Thyroid gland (tissue), 4 donors: ENCODE data around the gene ATG4C. TPM values are rescaled to one million over a fixed set of nuclear protein-coding genes. Genes with fewer than 3 reads are reported as not detected.
"Not testable (repeated sequence)": the region's sequence is repeated elsewhere in the genome, so short reads cannot be mapped to it uniquely, and the experiment has no call there.

Source experiments
- DNase-seq, 2 donors: peaks; one replicate each; pipeline ENCODE4 v3.0.0-alpha.2; 2019
- H3K27ac ChIP-seq, 3 donors: fragments of 200-600 bp; sonication (generic); 1 replicate in 2 of 3; 2 replicates in 1 of 3; pipeline ENCODE4 v1.5.1; 2016 to 2019; ENCODE audit warnings: mild to moderate bottlenecking in 1 of 3, moderate library complexity in 1 of 3
- H3K27me3 ChIP-seq: fragments of 200-600 bp; sonication (generic); one replicate; pipeline ENCODE4 v1.5.1; 2019
- H3K36me3 ChIP-seq, 2 donors: fragments of 200-600 bp; sonication (generic); one replicate each; pipeline ENCODE4 v1.5.1; 2016 to 2019
- H3K4me1 ChIP-seq, 2 donors: fragments of 200-600 bp; sonication (generic); one replicate each; pipeline ENCODE4 v1.5.1; 2017 to 2019
- H3K4me3 ChIP-seq, 3 donors: fragments of 200-600 bp; sonication (generic); replicated peaks in 1 of 3; 1 replicate in 2 of 3; 2 replicates in 1 of 3; pipeline ENCODE4 v1.5.1; 2016; ENCODE audit warnings: mild to moderate bottlenecking in 1 of 3
- H3K9me3 ChIP-seq: fragments of 200-600 bp; sonication (generic); one replicate; pipeline ENCODE4 v1.5.1; 2017
- POLR2A ChIP-seq, 2 donors: fragments of 450-650 bp; IDR thresholded peaks; one replicate each; pipeline ENCODE4 v1.6.1; 2017; ENCODE audit warnings: antibody characterized with exemption in 2 of 2, mild to moderate bottlenecking in 2 of 2, moderate library complexity in 1 of 2
- WGBS, 2 donors: methylation state at CpG; one replicate each; pipeline ENCODE4 v1.1.5; 2017; 5-methylcytosine and 5-hydroxymethylcytosine counted together
- intact Hi-C: fragments of 100-400 bp; cut with DNase I; formaldehyde crosslinking; loops from one replicate; pipeline ENCODE4 v1.15.1; 2023
- total RNA-seq, 4 donors: library from RNA; depleted of rRNA; stranded (reverse); fragments of >200 nt; gene quantifications; one replicate each; pipeline ENCODE4 v1.2.3, GENCODE V29; 2016
- TF ChIP-seq, protein P1 (sequence below), 6 experiments: fragments of 200-600 bp in 3 of 6; fragments of 450-650 bp in 3 of 6; sonication (generic) in 3 of 6; IDR thresholded peaks; one replicate each; pipeline ENCODE4 v1.5.1; 2016 to 2019; ENCODE audit warnings: antibody characterized with exemption in 6 of 6, mild to moderate bottlenecking in 2 of 6, inconsistent platforms in 1 of 6, moderate library complexity in 1 of 6

ATG4C gene, protein sequence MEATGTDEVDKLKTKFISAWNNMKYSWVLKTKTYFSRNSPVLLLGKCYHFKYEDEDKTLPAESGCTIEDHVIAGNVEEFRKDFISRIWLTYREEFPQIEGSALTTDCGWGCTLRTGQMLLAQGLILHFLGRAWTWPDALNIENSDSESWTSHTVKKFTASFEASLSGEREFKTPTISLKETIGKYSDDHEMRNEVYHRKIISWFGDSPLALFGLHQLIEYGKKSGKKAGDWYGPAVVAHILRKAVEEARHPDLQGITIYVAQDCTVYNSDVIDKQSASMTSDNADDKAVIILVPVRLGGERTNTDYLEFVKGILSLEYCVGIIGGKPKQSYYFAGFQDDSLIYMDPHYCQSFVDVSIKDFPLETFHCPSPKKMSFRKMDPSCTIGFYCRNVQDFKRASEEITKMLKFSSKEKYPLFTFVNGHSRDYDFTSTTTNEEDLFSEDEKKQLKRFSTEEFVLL
- 10 to 100 TPM; 16.3 to 23.4 (median 19.9) TPM for total RNA-seq

DNA sequence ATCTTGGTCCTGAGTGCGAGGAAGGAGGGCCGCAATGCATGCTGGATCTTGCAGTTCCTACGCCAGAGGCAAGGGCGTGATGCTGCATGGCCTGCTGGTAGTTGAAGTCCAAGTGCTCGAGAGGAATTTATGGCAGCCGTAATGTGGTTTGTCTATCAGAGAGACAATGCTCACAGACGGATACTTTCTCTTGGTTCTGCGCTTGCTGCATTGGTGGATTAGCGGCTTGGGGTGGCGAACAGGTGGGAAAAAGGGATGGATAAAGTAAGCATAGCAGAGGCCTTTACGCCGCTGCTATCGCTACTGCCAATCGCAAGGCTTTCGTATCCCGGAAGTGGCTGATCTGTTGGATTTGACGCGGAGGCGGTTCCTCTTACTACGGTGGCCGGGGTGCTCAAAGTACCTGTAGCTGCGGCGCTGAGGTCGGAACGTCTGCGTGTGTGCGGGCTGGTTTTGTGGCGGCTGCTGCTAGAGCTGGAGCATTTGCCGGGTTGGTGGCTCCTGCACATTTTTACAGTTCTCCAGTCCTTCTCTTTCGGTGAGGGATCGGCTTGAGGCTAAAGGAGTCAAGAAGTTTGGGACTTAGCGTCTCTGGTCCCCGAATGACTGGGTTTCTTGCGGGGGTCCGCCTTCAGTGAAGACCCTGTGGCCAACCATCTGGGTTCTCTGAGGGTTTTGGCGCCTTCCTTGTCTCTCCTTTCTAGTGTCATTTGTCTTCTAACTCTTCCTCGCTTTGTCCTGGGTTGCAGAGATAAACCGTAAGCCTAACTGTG, at the start of gene ATG4C:
Gene ATG4C, plus strand, starts transcription at position 397 of the 773 bp plus-strand sequence. CDS start 19,655 bp downstream, outside the sequence.
- 1% methylated on average over 37 to 38 of the region's 38 CpGs for WGBS, 2 donors
- H3K27me3 ChIP-seq: no peaks in the 10 kb centered on the region
- intact Hi-C loops: no loop called here
- H3K4me3 ChIP-seq: peak within 1 kb of the TSS; percentile 27 to 87 (median 65)
- no peaks in the 10 kb centered on the region for H3K9me3 ChIP-seq
- H3K36me3 ChIP-seq: no peaks in the 10 kb centered on the region
- peak; percentile 97 for DNase-seq
- peak in 1 of 2 donors; percentile 74 for TF ChIP-seq POLR2A (IDR thresholded peaks at IDR 0.05)
- TF ChIP-seq, protein P1, sequence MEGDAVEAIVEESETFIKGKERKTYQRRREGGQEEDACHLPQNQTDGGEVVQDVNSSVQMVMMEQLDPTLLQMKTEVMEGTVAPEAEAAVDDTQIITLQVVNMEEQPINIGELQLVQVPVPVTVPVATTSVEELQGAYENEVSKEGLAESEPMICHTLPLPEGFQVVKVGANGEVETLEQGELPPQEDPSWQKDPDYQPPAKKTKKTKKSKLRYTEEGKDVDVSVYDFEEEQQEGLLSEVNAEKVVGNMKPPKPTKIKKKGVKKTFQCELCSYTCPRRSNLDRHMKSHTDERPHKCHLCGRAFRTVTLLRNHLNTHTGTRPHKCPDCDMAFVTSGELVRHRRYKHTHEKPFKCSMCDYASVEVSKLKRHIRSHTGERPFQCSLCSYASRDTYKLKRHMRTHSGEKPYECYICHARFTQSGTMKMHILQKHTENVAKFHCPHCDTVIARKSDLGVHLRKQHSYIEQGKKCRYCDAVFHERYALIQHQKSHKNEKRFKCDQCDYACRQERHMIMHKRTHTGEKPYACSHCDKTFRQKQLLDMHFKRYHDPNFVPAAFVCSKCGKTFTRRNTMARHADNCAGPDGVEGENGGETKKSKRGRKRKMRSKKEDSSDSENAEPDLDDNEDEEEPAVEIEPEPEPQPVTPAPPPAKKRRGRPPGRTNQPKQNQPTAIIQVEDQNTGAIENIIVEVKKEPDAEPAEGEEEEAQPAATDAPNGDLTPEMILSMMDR (IDR thresholded peaks at IDR 0.05): peak in 2 of 6 experiments; percentile 15 to 41
- peak within 1 kb of the TSS; percentile 93 to 97 (median 95) for H3K27ac ChIP-seq
- H3K4me1 ChIP-seq: peaks cover 8 to 10% of the 10 kb centered on the region in 2 donors

DNA sequence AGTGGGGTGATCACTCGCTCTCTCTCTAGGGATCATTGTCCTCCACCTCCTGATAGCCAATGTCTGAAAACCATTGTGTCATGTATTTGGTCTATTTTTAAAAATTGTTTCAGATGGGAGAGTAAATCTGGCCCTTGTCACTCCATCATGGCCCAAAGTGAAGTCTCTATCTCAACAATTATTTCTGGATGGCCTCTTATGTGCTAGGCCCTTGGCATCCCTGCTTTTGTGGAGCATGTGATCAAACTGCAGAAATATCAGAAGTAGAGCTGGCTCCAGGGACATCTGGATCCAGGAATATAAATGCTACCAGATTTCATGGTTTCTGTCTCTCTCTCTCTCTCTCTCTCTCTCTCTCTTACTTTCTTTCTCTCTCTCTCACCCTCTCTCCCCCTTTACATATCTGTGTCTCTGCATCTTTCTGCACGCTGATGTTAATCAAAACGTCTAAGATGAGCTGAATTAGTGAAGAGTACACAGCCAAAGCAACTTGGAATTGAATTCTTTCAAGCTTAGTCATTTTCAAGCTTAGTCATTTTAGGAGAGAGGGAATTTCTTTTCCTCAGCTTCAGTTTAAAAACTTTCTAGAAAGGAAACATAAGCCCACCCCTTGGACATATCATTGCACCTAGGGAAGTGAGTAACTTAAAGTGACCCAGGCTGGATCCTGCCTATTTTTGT, 48.3 kb upstream of the ATG4C start:
- 69 to 72% methylated on average over 3 of the region's 3 CpGs for WGBS, 2 donors
- no peaks in the 10 kb centered on the region for H3K36me3 ChIP-seq
- H3K4me3 ChIP-seq: no peak overlapping the region
- peak overlapping the region in 1 of 3 donors; percentile 9 for H3K27ac ChIP-seq
- no peaks in the 10 kb centered on the region for H3K9me3 ChIP-seq
- no peak for DNase-seq
- peaks cover 0 to 5% of the 10 kb centered on the region in 2 donors for H3K4me1 ChIP-seq
- intact Hi-C loops: loop anchor here (10.0 kb wide), 1 partner anchor 201 kb away; no protein-coding TSS in a partner anchor
- no peak for TF ChIP-seq POLR2A (IDR thresholded peaks at IDR 0.05)
- TF ChIP-seq, protein P1 (IDR thresholded peaks at IDR 0.05): no peak
- no peaks in the 10 kb centered on the region for H3K27me3 ChIP-seq

DNA sequence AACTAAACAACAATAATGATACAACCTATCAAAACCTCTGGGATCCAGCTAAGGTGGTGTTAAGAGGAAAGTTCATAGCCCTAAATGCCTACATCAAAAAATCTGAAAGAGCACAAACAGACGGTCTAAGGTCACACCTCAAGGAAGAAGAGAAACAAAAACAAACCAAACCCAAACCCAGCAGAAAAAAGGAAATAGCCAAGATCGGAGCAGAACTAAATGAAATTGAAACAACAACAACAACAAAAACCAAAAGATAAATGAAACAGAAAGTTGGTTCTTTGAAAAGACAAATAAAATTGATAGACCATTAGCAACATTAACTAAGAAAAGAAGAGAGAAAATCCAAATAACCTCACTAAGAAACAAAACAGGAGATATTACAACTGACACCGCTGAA, 43.2 kb upstream of the ATG4C start:
- intact Hi-C loops, H3K36me3 ChIP-seq, DNase-seq, H3K4me3 ChIP-seq, H3K9me3 ChIP-seq, H3K27ac ChIP-seq, H3K27me3 ChIP-seq: not testable (repeated sequence)
- peaks cover 5 to 11% of the 10 kb centered on the region in 2 donors for H3K4me1 ChIP-seq
- WGBS, 2 donors: 84 to 89% methylated on average over 3 of the region's 3 CpGs

DNA sequence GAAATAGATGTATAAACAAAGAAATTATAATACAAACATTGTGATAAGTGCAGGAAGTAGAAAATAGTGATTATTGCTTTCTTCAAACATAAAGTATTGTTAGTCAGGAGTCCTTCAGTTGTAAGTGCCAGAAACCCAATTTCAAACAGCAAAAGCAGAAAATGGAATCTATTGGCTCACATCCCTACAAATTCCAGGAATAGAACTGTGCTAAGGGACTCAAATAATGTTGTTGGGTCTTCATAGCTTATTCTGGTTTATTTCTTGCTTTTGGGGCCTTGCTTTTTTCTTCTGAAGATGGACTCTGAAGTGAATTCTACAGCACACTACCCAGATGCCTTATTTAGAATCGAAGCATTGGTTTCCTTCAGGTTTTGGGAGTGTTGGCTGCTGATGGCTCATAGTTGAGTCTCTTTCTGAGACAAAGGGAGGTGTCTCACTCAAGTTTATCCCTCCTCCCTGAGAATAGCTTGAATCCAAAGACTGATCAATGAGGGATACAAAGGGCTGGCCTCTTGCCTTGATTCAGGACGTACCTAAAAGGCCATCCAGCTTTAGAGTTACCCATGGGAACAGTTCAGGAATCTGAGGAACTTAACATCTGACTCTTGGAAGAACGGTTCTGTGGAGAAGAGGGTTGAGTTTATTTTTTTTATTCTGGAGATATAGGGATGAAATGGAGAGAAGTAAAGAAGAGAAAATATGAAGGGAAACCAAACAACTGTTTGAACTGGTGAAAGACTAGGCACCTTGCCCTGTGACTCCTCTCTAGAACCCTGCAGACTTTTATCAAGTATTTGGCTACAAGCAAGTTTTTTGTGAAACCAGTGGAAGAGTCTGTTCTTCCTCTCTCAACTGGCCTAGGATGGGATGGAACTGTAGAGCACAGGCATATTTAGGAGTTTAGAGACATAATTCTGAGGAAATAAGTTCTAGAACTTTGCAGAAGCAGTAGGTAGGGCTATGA, 39.0 kb upstream of the ATG4C start:
- WGBS, 2 donors: 30 to 53% methylated on average over 3 of the region's 3 CpGs
- H3K4me3 ChIP-seq: no peak overlapping the region
- no peaks in the 10 kb centered on the region for H3K9me3 ChIP-seq
- intact Hi-C loops: no loop called here
- H3K36me3 ChIP-seq: no peaks in the 10 kb centered on the region
- DNase-seq: no peak
- peak overlapping the region in 1 of 3 donors; percentile 21 for H3K27ac ChIP-seq
- H3K4me1 ChIP-seq: peaks cover 5 to 11% of the 10 kb centered on the region in 2 donors
- no peaks in the 10 kb centered on the region for H3K27me3 ChIP-seq
- no peak for TF ChIP-seq POLR2A (IDR thresholded peaks at IDR 0.05)
- TF ChIP-seq, protein P1 (IDR thresholded peaks at IDR 0.05): no peak
